ENCODE results near the gene RHBDD1.

- TF ChIP-seq CTCF (IDR thresholded peaks at IDR 0.05) (no peak), POLR2A (IDR thresholded peaks at IDR 0.05) (no peak)
These were observed 16.9 kb upstream of the RHBDD1 start for GRCh38 chr2:226818930-226819329.

All from uterus (tissue), 2 donors.